ENCODE measurements around the gene FOXK2. TPM values are rescaled to one million over a fixed set of nuclear protein-coding genes. Genes with fewer than 3 reads are reported as not detected.
A peak's percentile ranks its signal among the peaks of the same experiment; 100 is the strongest.

FOXK2 gene
- total and polyA plus RNA-seq, 2 donors (not counting 3 experiments of a cell fraction or from before 2014, with no cell fraction given), result 33.4 to 79.3 TPM

- Histone ChIP-seq H3K36me3 (ENCODE audit: control insufficient read depth in 2 of 2, extremely low read depth in 1 of 2, insufficient read depth in 2 of 2, low read length in 2 of 2) (no peaks in the 10 kb centered on the region), H3K9me3 (replicated peaks; ENCODE audit: control insufficient read depth, insufficient read depth, low read length) (no peaks in the 10 kb centered on the region), H3K4me1 (ENCODE audit: control insufficient read depth, extremely low read depth, insufficient read depth, low read length) (peaks cover 35% of the 10 kb centered on the region), H4K20me1 (replicated peaks; ENCODE audit: control insufficient read depth, extremely low read depth, insufficient read depth, low read length) (no peaks in the 10 kb centered on the region), H3K9ac (replicated peaks; ENCODE audit: extremely low read depth, insufficient read depth, low read length) (peak overlapping the region; percentile 89), H3K79me2 (ENCODE audit: control insufficient read depth, insufficient read depth, low read length) (peaks cover 89% of the 10 kb centered on the region), H3K9me1 (replicated peaks; ENCODE audit: control insufficient read depth, extremely low read depth, insufficient read depth, low read length) (no peaks in the 10 kb centered on the region), H2AFZ (ENCODE audit: low read depth, low read length) (no peak overlapping the region), H3K27me3 (ENCODE audit: control insufficient read depth in 2 of 2, insufficient read depth in 2 of 2, low read length in 2 of 2) (no peaks in the 10 kb centered on the region), H3K4me3 (replicated peaks in 1 of 3; ENCODE audit: insufficient read depth in 1 of 3, low read depth in 1 of 3, low read length in 3 of 3) (peak overlapping the region in 1 of 3 experiments; percentile 44), H3K27ac (ENCODE audit: insufficient read depth, low read depth, low read length) (peak overlapping the region; percentile 98), H3K4me2 (ENCODE audit: insufficient read depth, low read length) (peak overlapping the region; percentile 87)
- ChIA-PET CTCF (interaction anchor here (0.6 to 4.3 kb wide), 12 partner anchors 9 to 577 kb away, joined by 3 to 32 read pairs (median 6); partner anchors contain the start of genes FOXK2 and OGFOD3), POLR2A (interaction anchor here (0.6 kb wide), 1 partner anchor 163 kb away, joined by 5 read pairs; no protein-coding TSS in a partner anchor)
- DNase-seq (ENCODE audit: low read depth, low spot score) (no peak), FAIRE-seq (peak; percentile 87)
- intact Hi-C loops (cut with micrococcal nuclease) (loop anchor here (2.0 kb wide), 2 partner anchors 18 kb away; partner anchors contain the start of gene FOXK2), dilution Hi-C loops (cut with MboI; ENCODE audit: extremely low pct_ligation_motif_present, low sequenced_read_pairs) (no loop called here)
- no peak for TF ChIP-seq GATA2 (IDR thresholded peaks at IDR 0.05; ENCODE audit: insufficient read depth, insufficient read length, low read depth, low read length)
- no peak for TF ChIP-seq FOS (IDR thresholded peaks at IDR 0.05; ENCODE audit: borderline replicate concordance, insufficient read depth, low read length)
- no peak for TF ChIP-seq POLR2A (IDR thresholded peaks at IDR 0.05; ENCODE audit: low read depth, low read length)
- TF ChIP-seq POLR2AphosphoS5 (IDR thresholded peaks at IDR 0.05; ENCODE audit: insufficient read depth, low read depth, low read length), result no peak
- no peak for TF ChIP-seq MAX (IDR thresholded peaks at IDR 0.05; ENCODE audit: insufficient read depth, insufficient read length)
- no peak for TF ChIP-seq MYC (IDR thresholded peaks at IDR 0.05; ENCODE audit: low read depth, low read length)
- no peak for TF ChIP-seq JUN (IDR thresholded peaks at IDR 0.05; ENCODE audit: borderline replicate concordance, insufficient read depth, insufficient read length, low read depth)
- TSS peak; percentile 84 for BruUV-seq (replicated peaks)
These were observed 17.1 kb downstream of the FOXK2 start for GRCh38 chr17:82536512-82537201.

Measured in endothelial cell of umbilical vein (primary cell).